SU-DHL-6 (cell line): ENCODE results near the gene LRP1B.

ENCODE experiments used
- CTCF ChIP-seq: fragments of 200-600 bp; sonication (generic); IDR thresholded peaks from one replicate; pipeline ENCODE4 v1.5.1; 2017; ENCODE audit warnings: antibody characterized with exemption, mild to moderate bottlenecking, low read length, moderate library complexity; ENCODE audit not compliant: insufficient read depth, poor library complexity, severe bottlenecking
- EZH2phosphoT487 ChIP-seq: fragments of 200-600 bp; sonication (generic), shearing (Covaris generic); conservative IDR thresholded peaks from 2 replicates; pipeline ENCODE4 v1.6.1; 2018; ENCODE audit warnings: mild to moderate bottlenecking, antibody characterized with exemption, low read length, moderate library complexity, mixed read lengths

GRCh38 chr2:140349695-140350094, 1781.1 kb downstream of the LRP1B start:
- TF ChIP-seq CTCF (no peak), EZH2phosphoT487 (no peak)
